HG03354 (cell line): ENCODE data around the gene BABAM2.
"Not testable (repeated sequence)": the region's sequence is repeated elsewhere in the genome, so short reads cannot be mapped to it uniquely, and the experiment has no call there.

Source experiments
- ATAC-seq: cut with Tn5 transposase; IDR thresholded peaks from one replicate; pipeline ENCODE4 v1.9.1; 2021; ENCODE audit warnings: mild to moderate bottlenecking; ENCODE audit not compliant: unreplicated experiment, poor library complexity, severe bottlenecking

The BABAM2 gene

GRCh38 chr2:27967076-27967475 is 76.5 kb downstream of the BABAM2 start:
- ATAC-seq = no peak

DNA sequence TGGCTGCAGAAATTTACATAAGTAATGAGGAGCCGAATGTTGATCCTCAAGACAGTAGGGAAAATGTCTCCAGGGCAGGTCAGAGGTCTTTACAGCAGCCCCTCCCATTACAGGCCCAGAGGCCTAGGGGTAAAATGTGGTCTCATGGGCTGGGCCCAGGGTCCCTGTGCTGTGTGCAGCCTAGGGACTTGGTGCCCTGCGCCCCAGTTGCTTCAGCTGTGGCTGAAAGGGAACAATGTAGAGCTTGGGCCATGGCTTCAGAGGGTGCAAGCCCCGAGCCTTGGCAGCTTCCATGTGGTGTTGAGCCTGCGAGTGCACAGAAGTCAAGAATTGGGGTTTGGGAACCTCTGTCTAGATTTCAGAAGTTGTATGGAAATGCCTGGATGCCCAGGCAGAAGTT is 77.5 kb downstream of the BABAM2 start:
- ATAC-seq = not testable (repeated sequence)

- ATAC-seq = not testable (repeated sequence)
Observed at GRCh38 chr2:27968957-27969356, 78.4 kb downstream of the BABAM2 start.

DNA sequence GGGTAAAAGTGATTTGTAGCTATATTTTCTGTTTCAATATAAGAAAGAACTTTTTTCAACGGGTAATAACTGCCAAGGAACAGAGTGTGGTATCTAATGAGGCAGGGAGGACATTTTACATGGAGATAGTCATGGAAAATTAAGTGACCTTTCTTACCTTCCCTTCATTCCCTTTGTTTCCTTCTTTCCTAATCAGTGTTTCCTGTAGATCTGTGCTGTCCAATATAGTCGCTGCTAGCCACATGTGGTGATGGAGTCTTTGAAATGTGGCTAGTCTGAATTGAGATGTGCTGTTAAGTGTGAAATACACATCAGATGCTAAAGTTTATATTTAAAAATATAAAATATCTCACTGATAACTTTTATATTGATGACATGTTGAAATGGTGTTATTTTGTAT is 81.8 kb downstream of the BABAM2 start:
- ATAC-seq = no peak

DNA sequence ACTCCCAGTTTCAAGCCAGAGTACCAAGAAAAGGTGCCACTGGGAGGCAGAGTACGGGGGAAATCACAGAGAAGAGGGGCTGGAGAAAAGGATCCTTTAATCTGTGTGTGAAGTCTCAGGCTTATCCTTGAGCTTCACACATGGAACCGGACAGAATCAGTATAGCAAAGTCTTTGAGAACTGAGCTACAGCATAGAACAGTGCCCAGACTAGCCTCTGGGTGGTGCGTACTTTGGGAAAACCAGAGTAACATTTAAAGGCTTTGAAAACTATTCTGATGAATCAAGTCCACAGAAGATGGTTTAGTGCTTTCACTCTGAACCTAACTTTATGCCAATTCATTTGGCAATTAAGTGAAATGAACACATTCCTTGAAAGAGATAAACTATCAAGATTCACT is 83.1 kb downstream of the BABAM2 start:
- no peak for ATAC-seq

DNA sequence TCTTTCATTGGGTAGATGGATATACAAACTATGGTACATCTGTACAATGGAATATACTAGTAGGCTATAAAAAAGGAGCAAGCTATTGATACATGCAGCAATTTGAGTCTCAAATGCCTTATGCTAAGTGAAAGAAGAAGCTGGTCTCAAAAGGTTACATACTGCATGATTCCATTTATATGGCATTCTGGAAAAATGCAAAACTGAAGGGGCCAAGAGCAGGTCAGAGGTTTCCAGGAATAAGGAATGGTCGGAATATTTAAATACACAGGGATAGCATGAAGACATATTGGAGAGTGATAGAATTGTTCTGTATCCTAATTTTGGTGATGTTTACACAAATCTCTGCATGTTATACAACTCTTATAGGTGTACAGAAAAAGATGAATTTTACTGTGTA is 85.8 kb downstream of the BABAM2 start:
- ATAC-seq = no peak

DNA sequence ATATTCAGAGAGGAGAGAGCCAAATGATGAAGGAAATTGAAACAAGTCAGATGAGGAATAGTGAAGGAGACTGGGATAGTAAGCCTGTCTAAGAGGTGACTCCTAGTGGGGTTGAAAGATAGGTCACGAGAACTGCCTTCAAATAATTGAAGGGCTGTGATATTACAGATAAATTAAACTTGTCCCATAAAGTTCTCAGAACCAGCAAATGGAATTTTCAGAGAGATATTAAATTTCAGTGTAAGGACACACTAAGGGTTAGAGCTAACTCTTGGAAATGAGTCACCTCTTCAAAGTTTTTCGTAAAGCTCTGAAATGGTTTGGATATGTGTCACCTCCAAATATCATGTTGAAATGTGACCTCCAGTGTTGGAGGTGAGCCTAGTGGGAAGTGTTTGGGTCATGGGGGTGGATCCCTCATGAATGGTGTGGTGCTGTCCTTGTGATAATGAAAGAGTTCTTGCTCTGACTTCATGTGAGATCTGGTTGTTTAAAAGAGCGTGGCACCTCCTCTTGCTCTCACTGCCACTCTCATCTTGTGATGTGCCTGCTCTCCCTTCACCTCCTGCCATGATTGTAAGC is 87.3 kb downstream of the BABAM2 start:
- no peak for ATAC-seq

DNA sequence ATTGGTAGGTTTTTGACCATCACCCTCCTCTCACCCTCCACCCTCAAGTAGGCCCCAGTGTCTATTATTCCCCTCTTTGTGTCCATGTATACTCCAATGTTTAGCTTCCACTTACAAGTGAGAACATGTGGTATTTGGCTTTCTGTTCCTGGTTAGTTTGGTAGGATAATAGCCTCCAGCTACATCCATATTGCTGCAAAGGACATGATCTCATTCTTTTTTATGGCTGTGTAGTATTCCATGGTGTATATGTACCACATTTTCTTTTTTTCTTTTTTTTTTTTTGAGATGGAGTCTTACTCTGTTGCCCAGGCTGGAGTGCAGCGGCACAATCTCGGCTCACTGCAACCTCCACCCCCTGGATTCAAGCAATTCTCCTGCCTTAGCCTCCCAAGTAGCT is 88.2 kb downstream of the BABAM2 start:
- not testable (repeated sequence) for ATAC-seq

GRCh38 chr2:27980242-27980641 is 89.7 kb downstream of the BABAM2 start:
- ATAC-seq = no peak

GRCh38 chr2:27984153-27984552 is 93.6 kb downstream of the BABAM2 start:
- no peak for ATAC-seq

GRCh38 chr2:27988306-27988705 is 97.8 kb downstream of the BABAM2 start:
- ATAC-seq = no peak

- ATAC-seq = no peak
Observed at GRCh38 chr2:27988718-27989117, 98.2 kb downstream of the BABAM2 start.

- ATAC-seq = no peak
Observed at GRCh38 chr2:27989149-27989548, 98.6 kb downstream of the BABAM2 start.

DNA sequence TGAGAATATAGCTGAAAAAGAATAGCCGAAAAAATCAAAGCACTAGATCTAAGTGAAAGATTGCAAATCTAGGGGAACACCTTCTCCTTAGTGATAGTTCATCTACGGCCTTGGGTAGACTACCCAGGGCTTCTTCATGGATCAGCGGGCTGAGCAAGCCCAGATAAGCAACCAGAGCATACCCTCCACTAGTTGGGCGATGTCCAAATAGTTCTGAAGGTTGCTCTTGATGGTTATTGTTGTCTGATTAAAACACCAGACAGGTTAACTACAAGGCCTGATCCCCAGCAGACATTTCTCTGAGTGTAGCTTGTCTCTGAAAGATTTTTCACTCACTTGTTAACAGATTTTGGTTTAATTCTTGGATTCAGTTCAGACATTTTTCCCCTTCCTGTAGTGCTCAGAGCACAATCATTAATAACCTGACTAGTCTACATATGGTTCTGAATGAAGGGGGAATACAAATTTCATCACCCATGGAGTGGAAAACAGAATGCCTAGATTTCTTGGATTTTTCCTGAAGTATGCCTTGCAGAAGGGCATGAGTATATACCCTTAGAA is 99.6 kb downstream of the BABAM2 start:
- no peak for ATAC-seq

GRCh38 chr2:27991146-27991545 is 100.6 kb downstream of the BABAM2 start:
- no peak for ATAC-seq

DNA sequence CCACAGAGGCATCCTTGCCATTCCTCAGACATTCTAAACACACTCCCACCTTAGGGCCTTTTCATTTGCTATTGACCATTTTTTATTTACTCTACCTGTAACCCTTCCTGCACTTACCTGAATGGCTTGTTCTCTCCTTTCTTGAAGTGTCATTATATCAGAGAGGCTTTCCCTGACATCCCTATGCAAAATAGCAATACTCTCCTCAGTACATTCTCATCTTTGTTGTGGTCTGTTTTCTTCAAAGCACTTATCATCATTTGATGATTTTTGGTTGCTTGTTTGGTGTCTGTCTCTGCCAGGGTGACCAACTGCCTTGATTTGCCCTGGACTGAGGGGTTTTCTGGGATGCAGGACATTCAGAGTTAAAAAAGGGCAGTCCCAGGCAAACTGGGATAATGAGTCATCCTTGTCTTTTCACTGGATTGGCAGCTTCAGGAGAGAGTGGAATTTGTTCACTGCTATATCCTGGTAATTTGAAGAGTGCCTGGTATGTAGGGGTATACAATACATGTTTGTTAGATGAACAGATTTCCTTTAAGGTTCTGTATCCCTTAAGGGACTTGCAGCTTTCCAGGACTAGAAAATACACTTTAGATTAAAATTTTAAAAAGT is 102.4 kb downstream of the BABAM2 start:
- ATAC-seq = no peak

DNA sequence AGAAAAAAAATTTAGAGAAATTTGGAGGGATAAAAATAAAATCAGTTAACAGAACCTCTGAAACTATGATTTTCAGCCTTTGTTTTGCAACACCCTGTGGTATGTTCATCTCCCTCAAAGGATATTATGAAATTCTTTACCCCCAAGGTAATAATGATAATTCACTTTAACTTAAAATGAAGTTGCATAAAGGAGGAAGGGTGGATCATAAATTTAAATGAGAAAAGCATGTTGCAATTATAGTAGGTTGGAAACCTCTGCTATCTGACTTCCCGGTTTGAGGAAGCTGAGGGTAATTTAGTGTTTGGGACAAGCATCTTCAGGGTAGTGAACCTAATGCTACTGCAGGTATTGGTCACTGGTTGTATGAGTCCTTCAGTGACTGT is 102.9 kb downstream of the BABAM2 start:
- ATAC-seq = no peak

DNA sequence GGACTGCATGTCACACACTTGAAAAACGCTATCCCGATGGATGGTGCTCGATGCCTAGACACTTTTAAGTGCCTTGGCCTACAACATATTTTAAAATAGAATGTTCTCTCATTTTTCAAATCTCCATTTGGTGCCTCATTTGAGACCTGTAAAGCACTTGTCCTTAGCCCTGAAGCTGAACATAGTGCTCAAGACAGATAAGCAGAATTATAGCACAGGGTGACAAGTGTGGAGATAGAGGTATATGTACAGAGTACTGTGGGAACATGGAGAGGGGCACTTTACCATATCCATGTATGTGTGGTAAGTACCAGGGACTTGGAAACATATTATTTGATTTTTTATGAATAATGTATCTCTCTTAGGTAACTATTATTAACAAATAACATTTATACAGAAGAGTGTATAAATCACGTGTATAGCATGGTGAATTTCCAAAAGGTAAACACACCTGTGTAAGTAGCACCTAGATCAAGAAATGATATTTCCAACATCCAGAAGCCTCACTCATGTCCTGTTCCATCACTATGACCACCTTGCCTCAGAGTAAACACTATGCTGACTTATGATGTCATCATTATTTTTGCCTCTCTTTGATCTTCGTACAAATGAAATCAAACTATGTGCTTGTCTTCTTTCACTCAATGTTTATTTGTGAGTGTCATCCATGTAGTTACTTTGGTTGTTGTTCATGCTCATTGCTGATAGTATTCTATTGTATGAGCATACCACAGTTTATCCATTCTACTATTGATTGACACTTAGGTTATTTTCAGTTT is 103.6 kb downstream of the BABAM2 start:
- no peak for ATAC-seq

- ATAC-seq = no peak
Observed at GRCh38 chr2:27996156-27996922, 105.8 kb downstream of the BABAM2 start.

GRCh38 chr2:28000287-28000686 is 109.8 kb downstream of the BABAM2 start:
- ATAC-seq = no peak
